Activated CD4-positive, CD25-positive, alpha-beta regulatory T cell treated with anti-CD3 and anti-CD28 coated beads, Interleukin-2, amount 50 U/mL, for 72 hours (primary cell): ENCODE data around the gene TRIM32.
"Not testable (repeated sequence)": the region's sequence is repeated elsewhere in the genome, so short reads cannot be mapped to it uniquely, and the experiment has no call there.

Experiments
- DNase-seq: peaks from one replicate; pipeline ENCODE4 v3.0.0; 2021

Gene TRIM32

GRCh38 chr9:116683535-116683934, 3.6 kb upstream of the TRIM32 start:
- no peak for DNase-seq

GRCh38 chr9:116685166-116685565, 1.9 kb upstream of the TRIM32 start:
- no peak for DNase-seq

- DNase-seq = no peak
Observed at GRCh38 chr9:116686135-116686534, 970 bp upstream of the TRIM32 start.

GRCh38 chr9:116686693-116687073, 422 bp upstream of the TRIM32 start:
- no peak for DNase-seq

- no peak for DNase-seq
Observed at GRCh38 chr9:116687754-116688135, 640 bp downstream of the TRIM32 start.

- DNase-seq = no peak
Observed at GRCh38 chr9:116688806-116689485, 1.8 kb downstream of the TRIM32 start.

GRCh38 chr9:116689486-116690032, 2.5 kb downstream of the TRIM32 start:
- no peak for DNase-seq

GRCh38 chr9:116690805-116691204, 3.7 kb downstream of the TRIM32 start:
- not testable (repeated sequence) for DNase-seq

- DNase-seq = no peak
Observed at GRCh38 chr9:116691607-116692006, 4.5 kb downstream of the TRIM32 start.

GRCh38 chr9:116692616-116693015, 5.5 kb downstream of the TRIM32 start:
- DNase-seq = no peak

GRCh38 chr9:116693233-116693731, 6.2 kb downstream of the TRIM32 start:
- DNase-seq = no peak

GRCh38 chr9:116694785-116695291, 7.7 kb downstream of the TRIM32 start:
- no peak for DNase-seq

- no peak for DNase-seq
Observed at GRCh38 chr9:116695438-116695837, 8.3 kb downstream of the TRIM32 start.

- DNase-seq = no peak
Observed at GRCh38 chr9:116697362-116697761, 10.3 kb downstream of the TRIM32 start.

- DNase-seq = no peak
Observed at GRCh38 chr9:116697887-116698286, 10.8 kb downstream of the TRIM32 start.

GRCh38 chr9:116700279-116700678, 13.2 kb downstream of the TRIM32 start:
- DNase-seq = no peak

- DNase-seq = no peak
Observed at GRCh38 chr9:116700882-116701865, 14.1 kb downstream of the TRIM32 start.

- no peak for DNase-seq
Observed at GRCh38 chr9:116701940-116702642, 15.0 kb downstream of the TRIM32 start.

GRCh38 chr9:116703634-116704033, 16.5 kb downstream of the TRIM32 start:
- no peak for DNase-seq

- no peak for DNase-seq
Observed at GRCh38 chr9:116704470-116704869, 17.4 kb downstream of the TRIM32 start.

- no peak for DNase-seq
Observed at GRCh38 chr9:116705531-116705930, 18.4 kb downstream of the TRIM32 start.
